GM12874 (cell line): ENCODE results near the gene CENPO.

ENCODE experiments used
- TF ChIP-seq, protein P1 (sequence below): IDR thresholded peaks from 2 replicates; pipeline ENCODE4 v1.5.1; 2011; ENCODE audit warnings: low read depth, mild to moderate bottlenecking, control low read depth, low read length, moderate library complexity; ENCODE audit not compliant: insufficient read depth

Gene CENPO

DNA sequence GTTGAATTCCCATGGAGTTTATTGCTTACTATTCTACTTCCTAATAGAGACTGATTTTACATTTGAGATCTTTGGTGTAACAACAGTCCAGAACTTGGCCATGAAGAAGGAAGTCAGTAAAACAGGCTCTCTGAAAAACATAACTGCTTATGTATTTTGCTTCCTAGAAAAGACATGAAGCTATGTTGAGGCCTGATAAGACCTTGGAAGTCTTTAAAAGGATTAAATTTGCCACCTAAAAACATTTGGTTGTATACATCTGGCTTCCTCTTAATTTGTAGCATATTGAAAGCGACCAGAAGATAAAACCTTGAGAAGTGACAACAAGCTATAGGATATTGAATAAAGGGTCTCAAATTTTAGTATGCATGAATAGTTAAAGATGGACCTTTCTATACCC, 36.4 kb upstream of the CENPO start:
- TF ChIP-seq, protein P1, sequence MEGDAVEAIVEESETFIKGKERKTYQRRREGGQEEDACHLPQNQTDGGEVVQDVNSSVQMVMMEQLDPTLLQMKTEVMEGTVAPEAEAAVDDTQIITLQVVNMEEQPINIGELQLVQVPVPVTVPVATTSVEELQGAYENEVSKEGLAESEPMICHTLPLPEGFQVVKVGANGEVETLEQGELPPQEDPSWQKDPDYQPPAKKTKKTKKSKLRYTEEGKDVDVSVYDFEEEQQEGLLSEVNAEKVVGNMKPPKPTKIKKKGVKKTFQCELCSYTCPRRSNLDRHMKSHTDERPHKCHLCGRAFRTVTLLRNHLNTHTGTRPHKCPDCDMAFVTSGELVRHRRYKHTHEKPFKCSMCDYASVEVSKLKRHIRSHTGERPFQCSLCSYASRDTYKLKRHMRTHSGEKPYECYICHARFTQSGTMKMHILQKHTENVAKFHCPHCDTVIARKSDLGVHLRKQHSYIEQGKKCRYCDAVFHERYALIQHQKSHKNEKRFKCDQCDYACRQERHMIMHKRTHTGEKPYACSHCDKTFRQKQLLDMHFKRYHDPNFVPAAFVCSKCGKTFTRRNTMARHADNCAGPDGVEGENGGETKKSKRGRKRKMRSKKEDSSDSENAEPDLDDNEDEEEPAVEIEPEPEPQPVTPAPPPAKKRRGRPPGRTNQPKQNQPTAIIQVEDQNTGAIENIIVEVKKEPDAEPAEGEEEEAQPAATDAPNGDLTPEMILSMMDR, result no peak

DNA sequence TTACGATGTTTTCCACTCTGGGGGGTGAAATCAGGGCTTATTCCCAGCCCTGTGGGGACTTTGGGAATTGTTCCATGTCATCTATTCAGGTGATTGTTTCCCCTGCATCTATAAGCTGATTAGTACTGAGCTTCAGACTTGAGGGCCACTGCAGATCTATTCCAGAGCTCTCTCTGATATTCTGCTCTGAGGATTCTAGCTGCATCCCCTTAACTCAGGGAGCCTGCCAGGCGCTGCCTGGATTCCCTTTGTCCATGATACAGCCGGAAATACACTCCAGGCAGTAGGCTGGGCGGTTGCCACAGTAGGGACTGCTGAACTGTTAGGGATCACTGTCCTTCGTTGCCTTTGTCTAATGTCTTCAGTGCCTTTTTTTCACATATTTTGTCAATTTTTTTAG, 31.4 kb upstream of the CENPO start:
- TF ChIP-seq, protein P1, result no peak

DNA sequence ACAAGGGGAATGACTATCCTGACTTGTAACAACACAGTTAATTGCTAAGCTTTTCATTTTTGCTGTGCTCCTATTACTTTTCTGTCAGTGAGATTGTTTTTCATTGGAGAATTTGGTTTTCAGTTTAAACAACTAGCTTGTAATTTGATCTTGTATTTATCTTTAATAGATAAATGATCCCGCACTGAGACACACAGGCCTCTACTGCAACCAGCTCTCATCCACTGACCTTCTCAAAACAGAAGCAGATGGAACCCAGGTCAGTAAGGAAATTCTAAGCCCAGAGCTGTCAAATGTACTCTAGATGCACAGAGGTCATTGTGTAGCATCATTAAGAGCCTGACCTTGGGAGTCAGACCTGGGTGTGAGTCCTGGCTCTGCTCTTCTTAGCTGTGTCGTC, 30.7 kb upstream of the CENPO start:
- TF ChIP-seq, protein P1, result no peak

DNA sequence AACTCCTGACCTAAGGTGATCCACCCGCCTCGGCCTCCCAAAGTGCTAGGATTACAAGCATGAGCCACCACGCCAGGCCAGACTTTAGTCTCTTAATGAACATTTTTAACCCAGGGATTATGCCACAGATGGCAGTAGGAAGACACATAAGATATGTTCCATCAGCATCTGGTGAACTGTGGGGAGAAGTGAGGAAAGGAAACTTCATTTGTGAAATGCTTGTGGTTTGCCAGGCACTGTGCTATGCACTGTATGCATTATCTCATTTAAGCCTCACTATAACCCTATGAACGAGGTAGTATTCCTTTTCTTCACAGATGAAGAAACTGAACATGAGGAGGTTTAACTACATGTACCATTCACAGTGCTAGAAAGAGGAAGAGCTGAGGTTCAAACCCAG, 29.4 kb upstream of the CENPO start:
- TF ChIP-seq, protein P1, result no peak

DNA sequence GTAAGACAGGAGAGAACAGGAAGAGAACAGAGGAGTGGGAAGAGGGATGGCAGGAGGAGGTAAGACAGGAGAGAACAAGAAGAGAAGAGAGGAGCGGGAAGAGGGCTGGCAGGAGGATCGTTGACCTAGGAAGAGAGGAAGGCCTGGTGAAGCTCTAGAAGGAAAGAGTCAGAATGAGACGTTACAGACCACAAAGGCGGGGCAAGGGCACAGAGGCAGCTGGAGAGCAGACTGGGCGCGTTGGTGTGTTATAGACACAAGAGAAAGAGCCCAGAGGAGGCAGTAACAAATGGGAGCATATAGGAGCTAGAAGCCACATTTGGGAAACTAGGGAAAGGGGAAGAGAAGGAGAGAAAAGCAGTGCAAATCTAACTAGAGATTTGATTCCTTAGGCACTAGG, 26.6 kb upstream of the CENPO start:
- TF ChIP-seq, protein P1, result no peak

DNA sequence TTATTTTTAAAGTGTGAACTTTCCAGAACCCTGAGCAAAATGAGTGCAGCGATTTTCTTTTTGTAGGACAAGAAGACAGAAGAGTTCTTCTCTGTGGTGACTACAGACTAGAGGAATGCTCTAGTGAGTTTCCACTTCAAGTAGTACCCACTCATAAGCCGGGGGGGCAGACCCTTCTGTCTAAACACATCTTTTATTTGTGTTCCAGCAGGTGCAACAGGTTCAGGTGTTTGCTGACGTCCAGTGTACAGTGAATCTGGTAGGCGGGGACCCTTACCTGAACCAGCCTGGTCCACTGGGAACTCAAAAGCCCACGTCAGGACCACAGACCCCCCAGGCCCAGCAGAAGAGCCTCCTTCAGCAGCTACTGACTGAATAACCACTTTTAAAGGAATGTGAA, 25.2 kb upstream of the CENPO start:
- TF ChIP-seq, protein P1, result no peak

DNA sequence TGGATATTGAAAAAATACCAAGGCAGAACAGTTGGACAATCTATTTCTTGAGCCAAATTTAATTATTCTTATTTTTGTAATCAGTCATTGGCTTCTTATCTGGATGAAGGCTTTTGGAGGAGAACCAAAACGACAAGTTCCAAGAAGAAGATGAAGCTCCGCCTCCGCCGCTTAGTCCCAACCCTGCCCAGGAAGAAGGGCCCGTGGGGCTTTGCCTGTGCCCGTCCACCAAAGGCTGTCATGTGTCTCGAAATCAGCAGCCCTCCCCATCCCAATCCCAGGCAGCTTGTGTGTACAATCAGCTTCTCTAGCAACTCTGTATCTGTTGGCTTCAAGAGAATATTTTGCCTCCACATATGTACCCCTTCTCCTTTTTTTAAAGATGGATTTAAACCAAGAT, 24.6 kb upstream of the CENPO start:
- TF ChIP-seq, protein P1, result no peak

DNA sequence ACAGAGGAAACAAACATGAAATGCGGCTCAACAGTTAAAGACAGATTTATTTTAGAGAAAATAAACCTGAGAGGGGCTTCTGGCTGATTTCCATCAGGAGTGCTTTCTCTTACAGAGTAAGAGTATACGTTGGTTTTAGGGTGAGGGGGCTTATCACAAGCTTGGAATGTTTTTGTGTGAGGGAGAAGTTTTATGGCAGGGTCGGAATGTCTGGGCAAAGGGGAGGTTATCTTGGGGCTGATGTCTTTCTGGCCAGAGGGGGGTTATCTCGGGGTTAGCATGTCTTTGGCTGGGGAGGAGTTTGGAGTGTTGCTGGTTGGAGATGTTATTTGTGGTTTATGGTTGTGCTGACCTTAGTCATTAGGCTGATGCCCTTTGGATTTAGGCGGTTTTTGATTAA, 22.2 kb upstream of the CENPO start:
- TF ChIP-seq, protein P1, result no peak
